ENCODE data around the gene SYPL2.
"Not testable (repeated sequence)": the region's sequence is repeated elsewhere in the genome, so short reads cannot be mapped to it uniquely, and the experiment has no call there.

The SYPL2 gene

DNA sequence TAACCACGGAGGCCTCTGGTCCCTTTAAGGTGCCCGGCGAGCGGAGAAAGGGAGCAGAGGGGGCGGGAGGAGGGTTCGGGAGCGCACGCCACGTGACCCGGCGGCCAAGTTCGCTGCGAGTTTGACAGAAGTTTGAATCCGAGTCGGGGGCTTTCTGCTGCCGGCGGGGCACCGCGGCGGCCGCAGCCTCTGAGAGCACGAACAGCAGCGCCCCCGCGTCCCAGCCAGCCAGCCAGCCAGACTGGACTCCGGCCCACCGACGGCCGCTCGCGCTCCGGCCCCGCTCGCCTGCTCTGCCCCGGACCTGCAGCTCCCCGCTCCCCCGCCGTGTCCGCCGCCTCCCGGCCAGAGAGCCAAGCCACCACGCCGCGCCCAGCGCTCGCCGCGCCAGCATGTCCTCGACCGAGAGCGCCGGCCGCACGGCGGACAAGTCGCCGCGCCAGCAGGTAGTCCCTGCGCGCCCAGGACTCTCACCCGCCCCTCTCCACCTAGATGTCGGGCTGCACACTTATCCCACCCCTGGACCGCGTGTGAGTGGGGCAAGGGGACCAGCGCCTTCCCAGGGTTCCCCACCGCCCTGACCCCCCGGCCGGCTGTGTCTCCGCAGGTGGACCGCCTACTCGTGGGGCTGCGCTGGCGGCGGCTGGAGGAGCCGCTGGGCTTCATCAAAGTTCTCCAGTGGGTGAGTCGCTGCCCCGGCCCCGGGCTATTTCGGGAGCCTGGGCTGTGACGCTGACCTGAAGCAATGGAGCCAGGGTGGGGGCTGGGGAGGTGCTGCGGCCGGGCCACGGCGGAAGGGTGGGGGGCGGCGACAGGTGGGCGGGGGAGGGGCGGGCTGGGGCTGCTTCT lies at the start of gene SYPL2:
SYPL2 (plus strand) TSS at position 95 of the 849 bp plus-strand sequence; CDS start at position 393, 298 bp downstream.
- DNase-seq, result no peak

DNA sequence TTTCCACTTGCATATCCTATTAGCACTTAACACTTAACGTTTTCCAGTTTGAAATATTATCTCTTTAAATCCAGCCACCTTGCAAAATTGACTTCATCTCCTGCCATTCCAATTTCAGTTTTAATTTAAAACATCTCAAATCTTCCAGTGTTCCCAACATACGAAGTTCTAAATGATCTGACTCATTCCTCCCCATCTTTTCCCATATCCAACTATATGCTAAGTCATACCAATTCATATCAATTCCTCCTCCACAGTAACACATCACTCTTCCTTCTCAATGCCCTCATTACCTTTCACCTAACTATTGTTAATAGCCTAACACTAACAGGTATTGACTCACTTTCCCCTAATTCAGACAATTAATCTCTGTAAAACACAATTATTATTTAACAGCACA lies 42.8 kb upstream of the SYPL2 start:
- DNase-seq, result no peak

DNA sequence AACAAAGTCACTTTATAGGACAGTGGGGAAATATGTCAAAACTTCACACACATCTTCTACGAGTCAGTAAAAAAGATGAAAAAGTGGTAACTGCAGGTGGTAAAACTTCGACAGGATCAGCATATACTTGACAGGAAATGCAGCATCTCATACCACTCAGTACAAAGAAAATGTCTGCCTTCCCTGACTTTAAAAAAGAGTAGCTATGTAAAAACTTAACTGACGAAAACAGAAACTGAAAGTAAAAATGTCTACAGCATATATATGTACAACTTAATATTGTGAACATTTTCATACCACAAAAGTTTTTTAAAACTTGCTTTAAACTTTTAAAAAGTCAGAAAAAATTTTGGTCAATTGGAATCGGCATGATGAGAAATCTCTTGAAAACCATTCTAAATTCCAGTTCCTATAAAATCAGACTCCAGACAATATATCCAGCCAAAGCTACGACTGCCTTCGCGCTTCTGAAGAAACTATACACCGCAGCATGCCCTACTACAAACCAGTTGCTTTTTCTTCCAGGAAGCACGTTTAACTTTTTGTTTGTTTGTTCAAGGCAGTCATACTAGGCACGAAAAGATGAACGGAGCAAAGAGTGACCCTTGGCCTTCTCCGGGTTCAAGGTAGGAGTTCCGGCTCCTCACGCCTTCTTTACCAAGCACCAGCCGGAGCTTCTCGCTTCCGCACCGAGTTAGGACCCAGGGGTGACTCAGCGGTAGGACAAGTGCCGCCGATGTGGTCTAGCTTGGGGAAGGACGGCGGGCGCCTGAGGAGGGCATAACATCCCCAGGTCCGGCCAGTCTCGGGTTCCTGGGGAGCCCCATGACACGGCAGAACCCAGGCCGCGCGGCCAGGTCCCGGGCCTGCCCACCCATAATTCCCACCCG lies 40.7 kb upstream of the SYPL2 start:
- DNase-seq, result no peak

DNA sequence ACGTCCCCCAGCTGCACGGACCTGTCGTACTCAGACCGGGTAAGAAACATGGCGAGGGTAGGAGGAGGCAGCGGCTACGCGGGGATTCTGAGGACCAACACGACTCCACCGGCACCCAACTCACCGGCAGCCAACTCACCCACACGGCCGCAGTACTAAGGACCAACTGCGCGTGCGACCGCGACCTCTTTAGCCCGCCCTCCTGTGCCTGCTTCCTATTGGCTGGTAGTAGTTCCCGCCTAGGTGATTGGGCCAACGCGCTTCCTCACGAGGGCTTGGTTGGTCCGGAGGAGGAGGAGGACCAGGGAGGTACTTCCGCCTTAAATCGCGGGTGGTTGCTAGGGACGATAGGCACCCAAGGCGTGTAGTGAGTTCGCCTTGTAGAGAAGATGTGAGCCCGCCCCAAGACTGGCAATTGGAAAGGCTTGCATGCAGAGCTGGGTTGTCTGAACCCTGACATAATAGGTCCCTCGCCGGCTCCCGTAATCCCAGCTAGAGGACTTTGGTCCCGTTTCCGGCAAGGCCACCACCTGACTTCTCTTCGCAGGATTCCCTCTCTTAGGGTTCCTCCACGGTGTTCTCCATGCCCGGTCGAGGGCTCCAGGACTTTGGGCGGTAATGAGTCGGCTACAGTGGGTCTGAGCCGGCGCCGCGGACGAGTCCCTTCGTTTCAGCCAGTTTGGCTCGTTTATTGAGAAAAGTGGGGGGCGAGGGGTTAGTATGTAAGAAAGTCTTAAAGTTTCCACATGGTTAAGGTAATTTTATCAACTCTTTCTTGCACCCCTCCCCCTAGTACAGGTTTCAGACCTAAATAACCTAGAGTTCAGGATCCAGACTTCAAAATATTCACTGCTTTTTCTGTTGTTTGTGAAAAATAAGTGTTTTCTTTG lies 39.8 kb upstream of the SYPL2 start, which contains the start of gene PSMA5:
PSMA5 (minus strand) TSS at position 168 of the 890 bp plus-strand sequence; CDS start at position 50, 118 bp downstream.
- peak; percentile 60 for DNase-seq

DNA sequence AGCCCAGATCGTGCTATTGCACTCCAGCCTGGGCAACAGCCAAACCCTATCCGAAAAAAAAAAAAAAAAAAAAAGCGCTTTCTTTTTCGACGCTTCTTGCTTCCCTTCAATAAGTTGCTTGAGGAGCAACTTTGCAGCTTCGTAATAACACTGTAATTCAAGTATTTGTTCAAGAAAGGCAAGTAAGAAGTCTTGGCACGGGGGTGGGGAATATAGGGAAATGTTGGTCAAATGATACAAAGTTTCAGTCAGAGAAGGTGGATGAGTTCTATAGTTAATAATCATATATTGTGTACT lies 39.2 kb upstream of the SYPL2 start:
- DNase-seq, result no peak

DNA sequence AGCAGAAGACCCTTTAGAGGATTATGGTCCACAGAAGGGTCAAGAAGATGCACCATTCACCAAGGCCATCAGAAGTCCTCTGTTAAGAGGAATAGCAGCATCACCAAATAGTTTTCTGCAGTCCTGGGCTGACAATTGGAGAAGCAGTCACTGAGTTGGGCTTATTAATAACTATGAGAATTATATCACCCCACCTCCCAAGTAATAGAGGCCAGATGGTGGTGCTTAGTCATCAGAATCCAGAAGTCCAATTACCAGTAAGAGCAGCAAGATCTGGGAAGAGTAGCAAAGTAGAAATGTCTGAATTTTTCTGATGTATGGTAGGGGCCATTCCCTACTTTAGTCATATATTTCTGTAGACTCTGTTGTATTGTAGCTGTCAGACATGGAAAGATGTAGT lies 34.0 kb upstream of the SYPL2 start:
- DNase-seq, result no peak

DNA sequence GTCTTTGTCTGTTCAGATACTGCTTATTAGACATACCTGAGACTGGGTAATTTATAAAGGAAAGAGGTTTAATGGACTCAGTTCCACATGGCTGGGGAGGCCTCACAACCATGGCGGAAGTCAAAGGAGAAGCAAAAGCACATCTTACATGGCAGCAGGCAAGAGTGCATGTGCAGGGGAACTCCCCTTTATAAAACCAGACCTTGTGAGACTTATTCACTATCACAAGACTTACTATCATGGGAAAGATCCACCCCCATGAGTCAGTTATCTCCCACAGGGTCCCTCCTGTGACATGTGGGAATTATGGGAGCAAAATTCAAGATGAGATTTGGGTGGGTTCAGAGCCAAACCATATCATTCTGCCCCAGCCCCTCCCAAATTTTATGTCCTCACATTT lies 33.0 kb upstream of the SYPL2 start:
- DNase-seq, result no peak

DNA sequence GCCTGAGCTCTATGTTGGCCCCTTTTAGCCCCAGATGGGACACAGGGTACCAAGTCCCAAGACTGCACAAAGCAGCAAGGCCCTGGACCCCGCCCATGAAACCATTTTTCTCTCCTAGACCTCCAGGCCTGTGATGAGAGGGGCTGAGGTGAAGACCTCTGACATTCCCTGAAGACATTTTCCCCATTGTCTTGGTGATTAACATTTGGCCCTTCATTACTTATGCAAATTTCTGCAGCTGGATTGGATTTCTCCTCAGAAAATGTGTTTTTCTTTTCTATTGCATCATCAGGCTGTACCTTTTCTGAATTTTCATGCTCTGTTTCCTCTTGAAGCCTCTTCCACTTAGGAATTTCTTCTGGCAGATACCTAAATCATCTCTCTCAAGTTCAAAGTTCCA lies 31.9 kb upstream of the SYPL2 start:
- DNase-seq, result no peak

DNA sequence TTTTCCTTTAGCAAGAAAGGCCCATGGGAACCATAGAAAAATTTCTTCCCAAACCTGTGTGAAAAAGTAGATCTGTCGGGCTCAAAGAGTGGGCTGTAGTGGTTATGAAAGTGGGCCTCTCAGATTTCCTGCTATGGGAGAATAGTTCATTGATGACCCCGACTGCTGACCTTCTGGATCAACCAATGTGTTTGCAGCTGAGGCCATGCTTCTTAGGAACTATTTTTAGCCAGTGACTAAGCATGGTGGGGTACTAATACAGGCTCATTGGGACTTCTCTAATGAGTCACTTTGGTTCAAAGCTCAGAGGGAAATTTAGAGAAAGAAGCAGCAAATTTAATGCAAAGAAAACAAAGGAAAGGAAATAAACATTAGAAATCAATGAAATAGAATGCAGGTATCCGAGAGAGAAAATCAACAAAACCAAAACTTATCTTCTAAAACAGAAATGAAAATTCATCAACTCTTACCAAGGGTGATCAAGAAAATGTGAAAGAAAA lies 27.5 kb upstream of the SYPL2 start:
- peak; percentile 5 for DNase-seq

DNA sequence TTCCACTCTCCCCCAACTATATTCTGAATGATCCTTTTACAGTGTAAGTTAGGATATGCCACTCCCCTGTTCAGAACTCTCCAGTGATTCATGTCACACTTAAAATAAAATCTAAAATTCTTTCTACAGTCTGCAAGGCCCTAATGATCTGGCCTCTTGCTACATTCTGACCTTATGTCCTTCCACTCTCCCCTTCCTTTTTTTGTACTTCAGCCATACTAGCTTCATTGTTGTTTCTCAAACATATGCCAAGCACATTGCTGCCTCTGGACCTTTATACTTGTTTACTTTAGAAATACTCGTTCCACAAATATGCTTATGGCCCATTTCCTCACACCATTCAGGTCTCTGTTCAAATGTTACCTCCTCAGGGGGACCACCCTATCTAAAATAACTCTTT lies 25.3 kb upstream of the SYPL2 start:
- DNase-seq, result no peak

DNA sequence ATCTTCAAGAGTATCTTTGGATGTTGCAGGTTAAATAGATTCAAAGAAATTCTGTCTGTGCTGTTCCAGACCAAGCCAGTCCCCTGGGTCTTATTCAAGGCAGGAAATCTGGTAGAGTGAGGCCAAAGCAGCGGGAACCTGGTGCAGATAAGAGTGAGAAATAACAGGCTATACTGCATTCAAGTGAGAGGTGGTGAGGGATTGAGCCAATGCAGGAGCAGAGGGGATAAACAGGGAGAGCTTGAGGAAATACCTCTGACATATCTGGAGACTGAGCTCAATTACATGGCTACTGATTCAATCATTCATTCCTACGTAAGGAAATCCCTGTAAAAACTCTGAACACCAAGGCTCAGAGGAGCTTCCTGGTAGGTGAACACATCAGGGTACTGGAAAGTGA lies 22.9 kb upstream of the SYPL2 start:
- DNase-seq, result no peak

DNA sequence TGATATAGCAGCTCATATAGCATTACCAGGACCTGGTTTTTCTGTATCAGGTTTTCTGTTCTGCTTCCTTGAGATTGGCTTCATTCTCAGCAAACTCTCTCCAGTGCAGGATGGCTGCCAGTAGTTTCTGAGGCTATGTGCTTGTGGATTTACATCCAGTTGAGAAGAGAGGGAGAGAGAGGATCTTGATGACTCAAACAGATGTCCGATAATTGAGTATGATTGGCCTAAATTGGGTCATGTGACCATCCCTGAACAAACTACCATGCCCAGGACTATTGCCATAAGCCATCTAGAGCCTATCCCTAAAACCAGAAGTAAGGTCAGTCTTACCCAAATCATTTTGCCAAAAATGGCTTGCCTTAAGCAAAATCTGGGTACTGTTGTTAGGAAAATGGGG lies 22.0 kb upstream of the SYPL2 start:
- no peak for DNase-seq

DNA sequence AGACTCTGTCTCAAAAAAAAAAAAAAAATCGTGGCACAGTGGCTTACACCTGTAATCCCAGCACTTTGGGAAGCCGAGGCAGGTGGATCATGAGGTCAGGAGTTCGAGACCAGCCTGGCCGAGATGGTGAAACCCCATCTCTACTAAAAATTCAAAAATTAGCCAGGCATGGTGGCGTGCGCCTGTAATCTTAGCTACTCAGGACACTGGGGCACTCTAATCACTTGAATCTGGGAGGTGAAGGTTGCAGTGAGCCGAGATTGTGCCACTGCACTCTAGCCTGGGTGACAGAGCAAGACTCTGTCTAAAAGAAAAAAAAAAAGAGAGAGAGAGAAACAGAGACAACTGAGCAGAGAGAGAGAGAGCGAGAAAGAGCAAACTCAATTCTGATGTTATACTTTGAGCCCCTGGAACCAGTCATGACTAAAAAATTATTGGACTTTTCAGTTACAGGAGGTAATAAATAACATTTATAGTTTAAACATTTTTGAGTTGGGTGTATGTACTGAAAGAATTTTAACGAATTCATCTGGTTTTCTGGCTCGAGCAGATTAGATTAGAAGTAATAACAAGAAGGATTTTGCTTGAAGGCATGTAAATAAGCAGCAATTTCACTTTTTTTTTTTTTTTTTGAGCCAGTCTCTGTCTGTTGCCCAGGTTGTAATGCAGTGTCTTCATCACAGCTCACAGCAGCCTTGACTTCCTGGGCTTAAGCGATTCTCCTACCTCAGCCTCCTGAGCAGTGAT lies 20.2 kb upstream of the SYPL2 start:
- DNase-seq, result not testable (repeated sequence)

DNA sequence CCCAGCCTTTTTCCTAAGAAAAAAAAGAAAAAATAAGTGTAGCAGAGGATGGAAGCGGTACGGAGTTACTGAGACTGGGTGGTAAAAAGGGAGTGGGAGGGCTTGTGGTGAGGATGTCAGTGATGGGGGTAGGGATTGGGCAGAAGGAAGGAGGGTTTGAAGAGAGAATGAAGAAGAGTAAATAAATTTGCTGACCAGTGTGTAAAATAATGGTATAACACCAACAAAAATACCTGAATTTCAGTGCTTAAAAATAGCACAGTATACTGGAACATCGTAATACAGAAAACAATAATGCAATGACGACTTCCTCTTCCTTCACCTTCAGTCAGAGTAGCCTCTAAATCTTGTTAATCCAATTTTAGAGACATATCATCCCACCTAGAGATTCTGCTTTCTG lies 18.8 kb upstream of the SYPL2 start:
- DNase-seq, result no peak

DNA sequence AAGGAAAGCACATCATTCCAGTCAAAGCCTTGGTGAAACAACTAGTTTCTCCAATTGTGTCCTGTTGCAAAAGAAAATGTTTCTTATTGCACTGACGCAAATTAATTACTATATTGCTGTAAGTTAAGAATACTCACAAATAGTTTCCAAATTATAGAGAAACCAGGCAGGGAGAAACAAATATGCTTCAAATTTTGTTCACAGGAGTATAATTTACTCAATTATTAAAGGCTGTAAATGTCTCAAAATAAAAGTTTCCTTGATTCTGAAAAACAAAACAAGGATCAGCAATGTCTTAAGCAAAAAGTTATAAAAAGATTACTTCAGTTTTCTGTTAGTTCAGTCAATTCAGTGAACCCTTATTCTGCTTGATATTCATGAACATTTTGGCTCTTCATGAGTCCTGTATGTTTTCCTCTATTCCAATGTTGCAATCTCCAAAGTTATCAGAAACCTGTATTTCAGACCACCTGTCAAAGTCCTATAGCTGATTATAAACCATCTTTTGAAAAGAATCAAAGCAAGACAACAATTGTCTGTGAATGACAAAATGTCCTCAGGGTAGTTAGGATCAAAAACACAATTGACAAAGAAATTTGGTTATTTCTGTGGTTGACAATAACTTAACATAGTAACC lies 11.7 kb upstream of the SYPL2 start:
- DNase-seq, result no peak

DNA sequence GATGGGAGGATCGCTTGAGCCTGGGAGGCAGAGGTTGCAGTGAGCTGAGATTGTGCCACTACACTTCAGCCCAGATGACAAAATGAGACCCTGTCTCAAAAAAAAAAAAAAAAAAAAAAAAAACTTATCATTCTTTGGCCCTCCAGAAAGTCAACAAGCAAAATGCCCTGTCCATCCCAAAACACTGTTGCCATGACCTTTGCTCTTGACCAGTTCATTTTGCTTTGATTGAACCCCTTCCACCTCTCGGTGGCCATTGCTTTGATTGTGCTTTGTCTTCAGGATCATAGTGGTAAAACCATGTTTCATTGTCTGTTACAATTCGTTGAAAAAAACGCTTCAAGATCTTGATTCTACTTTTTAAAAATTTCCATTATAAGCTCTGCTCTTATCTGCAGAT lies 8.5 kb upstream of the SYPL2 start:
- no peak for DNase-seq

DNA sequence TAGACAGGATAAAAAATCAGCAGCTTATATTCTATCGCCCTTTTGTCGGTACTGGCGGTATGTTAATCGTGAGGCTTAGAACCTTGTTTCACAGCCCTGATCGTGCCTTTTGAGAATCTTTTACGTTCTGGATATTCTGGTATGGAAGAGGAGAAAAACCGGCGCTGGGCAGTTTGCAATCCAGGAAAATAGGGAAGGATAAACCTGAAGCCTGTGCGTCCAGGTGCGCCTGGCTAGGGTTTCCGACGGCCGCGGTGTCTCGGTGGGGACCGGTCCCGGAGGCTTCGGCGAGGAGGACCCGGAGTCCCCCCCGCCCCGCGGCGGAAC lies 258 bp upstream of the SYPL2 start:
- no peak for DNase-seq

DNA sequence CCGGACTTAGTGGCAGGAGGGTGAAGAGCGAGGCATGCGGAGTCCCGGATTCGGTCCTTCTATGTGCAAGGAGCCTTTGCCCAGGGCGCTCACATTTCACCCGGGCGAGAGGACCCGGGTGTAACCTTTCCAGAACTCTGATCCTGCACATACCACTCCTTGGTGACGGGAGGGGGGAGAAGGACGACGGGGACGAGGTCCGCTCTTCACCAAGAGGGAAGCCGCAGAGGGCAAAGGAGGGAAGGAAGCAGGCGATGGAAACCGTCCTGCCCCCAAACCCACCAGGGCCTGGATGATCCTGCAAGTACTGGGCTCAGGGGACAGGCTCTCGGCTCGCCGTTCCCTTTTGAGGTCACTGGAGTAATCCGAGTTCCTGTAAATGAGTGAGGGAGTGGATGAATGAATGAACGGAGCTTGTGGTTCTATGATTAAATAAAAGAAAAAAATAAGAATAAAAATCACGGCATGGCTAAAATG lies 993 bp downstream of the SYPL2 start:
- no peak for DNase-seq

DNA sequence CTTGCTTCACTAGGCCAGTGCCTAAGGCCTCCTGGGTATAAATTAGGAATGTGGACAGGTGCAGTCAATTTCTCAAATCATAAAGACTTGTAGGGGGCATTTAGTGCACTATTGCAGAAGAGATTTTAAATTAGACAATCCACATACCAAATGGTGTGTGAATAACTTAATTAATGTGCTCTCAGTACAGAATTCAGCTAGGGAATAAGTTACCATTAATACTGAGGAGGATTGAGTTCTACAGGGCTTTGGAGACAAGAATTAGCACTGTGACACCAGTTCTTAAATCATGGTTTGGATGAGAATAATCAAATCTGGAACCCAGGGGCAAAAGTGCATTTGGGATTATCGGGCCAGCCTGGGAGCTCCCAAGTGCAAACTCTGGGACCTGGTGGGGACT lies 1.7 kb downstream of the SYPL2 start:
- no peak for DNase-seq

DNA sequence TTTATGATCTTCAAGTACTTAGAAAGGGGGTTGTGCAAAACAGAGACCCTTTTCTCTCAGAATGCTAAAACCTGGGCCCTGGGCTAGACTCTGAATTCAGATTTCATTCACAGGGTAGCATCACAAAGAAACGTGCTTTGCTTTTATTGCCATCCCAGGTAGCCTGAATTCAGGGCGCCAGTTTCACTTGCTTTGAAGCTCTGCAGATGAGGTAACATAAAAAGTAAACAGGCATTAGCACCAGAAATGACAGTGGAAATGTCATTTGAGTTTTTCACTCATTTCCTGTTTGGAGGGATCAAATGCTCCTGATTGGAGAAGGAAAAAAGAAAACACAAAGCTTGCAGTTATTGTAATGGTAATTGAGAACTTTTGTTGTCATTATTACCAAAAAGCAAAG lies 2.6 kb downstream of the SYPL2 start:
- no peak for DNase-seq

DNA sequence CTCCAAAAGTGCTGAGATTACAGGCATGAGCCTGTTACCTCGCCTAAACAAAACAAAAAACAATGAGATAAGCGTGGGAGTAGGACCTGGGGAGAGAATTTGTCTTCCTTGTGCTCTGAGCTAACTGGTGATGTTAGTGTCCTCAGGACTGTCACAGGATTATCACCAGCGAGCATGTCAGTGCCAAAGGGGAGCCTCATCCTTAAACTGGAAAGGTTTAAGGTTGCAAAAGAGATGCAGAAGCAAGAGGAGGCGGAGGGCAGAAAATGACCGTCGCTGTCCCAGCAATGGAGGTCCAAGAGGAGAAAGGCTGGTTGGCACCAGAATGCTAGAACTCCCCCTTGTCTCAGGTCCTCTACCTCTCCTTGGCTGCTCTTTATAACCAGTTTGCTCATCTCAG lies 3.9 kb downstream of the SYPL2 start:
- no peak for DNase-seq

DNA sequence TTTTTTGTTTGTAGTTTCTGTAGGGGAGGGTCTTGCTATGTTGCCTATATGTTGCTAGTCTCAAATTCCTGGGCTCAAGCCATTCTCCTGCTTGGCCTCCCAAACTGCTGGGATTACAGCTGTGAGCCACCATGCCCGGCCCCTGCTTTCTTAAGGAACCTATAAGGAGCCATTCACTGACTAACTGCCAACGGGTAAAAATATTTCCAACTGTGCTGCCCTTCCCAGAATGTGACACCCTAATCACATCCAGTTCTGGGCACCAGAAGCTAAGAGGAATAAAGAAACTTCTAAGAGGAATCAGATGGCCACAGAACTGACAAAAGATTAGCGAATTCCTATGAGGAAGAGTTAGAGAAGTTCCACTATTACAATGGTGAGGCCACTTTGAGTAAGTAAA lies 6.4 kb downstream of the SYPL2 start:
- no peak for DNase-seq
